AML-193 (cell line): ENCODE data around the gene PIRT.

Source experiments
- DNase-seq, 2 experiments: peaks; one replicate each; lab custom pipeline; 2025; lab: John Stamatoyannopoulos, UW

Gene PIRT

GRCh38 chr17:10821054-10821453 lies 16.8 kb downstream of the PIRT start:
- no peak for DNase-seq

GRCh38 chr17:10815319-10815718 lies 22.6 kb downstream of the PIRT start:
- DNase-seq = no peak

- DNase-seq = no peak
Observed at GRCh38 chr17:10814075-10814474, 23.8 kb downstream of the PIRT start.

- DNase-seq = no peak
Observed at GRCh38 chr17:10812674-10813073, 25.2 kb downstream of the PIRT start.

- no peak for DNase-seq
Observed at GRCh38 chr17:10809605-10810004, 28.3 kb downstream of the PIRT start.

GRCh38 chr17:10807704-10808128 lies 30.2 kb downstream of the PIRT start:
- DNase-seq = no peak

GRCh38 chr17:10806545-10807262 lies 31.2 kb downstream of the PIRT start:
- DNase-seq = no peak

- no peak for DNase-seq
Observed at GRCh38 chr17:10805911-10806310, 32.0 kb downstream of the PIRT start.

GRCh38 chr17:10804546-10804945 lies 33.3 kb downstream of the PIRT start:
- no peak for DNase-seq

GRCh38 chr17:10803830-10804475 lies 33.9 kb downstream of the PIRT start, which contains the start of gene TMEM238L:
Gene TMEM238L, minus strand, starts transcription at chr17:10804099. Its CDS starts 136 bp downstream, at chr17:10803963.
- DNase-seq = no peak

GRCh38 chr17:10803350-10803749 lies 34.5 kb downstream of the PIRT start:
- no peak for DNase-seq

GRCh38 chr17:10802496-10803284 lies 35.2 kb downstream of the PIRT start:
- DNase-seq = no peak

GRCh38 chr17:10799407-10799806 lies 38.5 kb downstream of the PIRT start:
- DNase-seq = no peak

- DNase-seq = no peak
Observed at GRCh38 chr17:10798910-10799309, 39.0 kb downstream of the PIRT start.

- no peak for DNase-seq
Observed at GRCh38 chr17:10798332-10798749, 39.5 kb downstream of the PIRT start.

- DNase-seq = no peak
Observed at GRCh38 chr17:10797476-10798328, 40.2 kb downstream of the PIRT start.

- DNase-seq = no peak
Observed at GRCh38 chr17:10793816-10794215, 44.1 kb downstream of the PIRT start.

GRCh38 chr17:10793256-10793655 lies 44.6 kb downstream of the PIRT start:
- no peak for DNase-seq

GRCh38 chr17:10792151-10792550 lies 45.7 kb downstream of the PIRT start:
- DNase-seq = no peak

- DNase-seq = no peak
Observed at GRCh38 chr17:10790491-10791401, 47.1 kb downstream of the PIRT start.
